K562 (cell line): ENCODE results near the gene LRP2BP.

ENCODE experiments used
- CCAR2 ChIP-seq: fragments of 200-400 bp; formaldehyde crosslinking; IDR thresholded peaks from 2 replicates; pipeline ENCODE4 v1.6.1; 2017; ENCODE audit warnings: mild to moderate bottlenecking, low read depth, low read length
- FOXP1 ChIP-seq: sonication (generic); formaldehyde crosslinking; IDR thresholded peaks from 2 replicates; pipeline ENCODE4 v1.8.0; 2022; ENCODE audit warnings: mild to moderate bottlenecking, missing genetic modification reagents
- HMG20A ChIP-seq: fragments of 450-650 bp; formaldehyde crosslinking; conservative IDR thresholded peaks from 2 replicates; pipeline ENCODE4 v1.4.0; 2020; ENCODE audit warnings: mild to moderate bottlenecking, mixed read lengths
- PHF8 ChIP-seq: fragments of 200-600 bp; sonication (generic); IDR thresholded peaks from 2 replicates; pipeline ENCODE4 v1.6.1; 2012; ENCODE audit warnings: mixed run types, mild to moderate bottlenecking, inconsistent platforms, low read length, moderate library complexity, borderline replicate concordance
- POLR2A ChIP-seq: fragments of 450-650 bp; conservative IDR thresholded peaks from 2 replicates; pipeline ENCODE4 v1.6.1; 2016
- POLR2AphosphoS5 ChIP-seq: IDR thresholded peaks from 2 replicates; pipeline ENCODE4 v1.6.1; 2011; ENCODE audit warnings: mild to moderate bottlenecking, low read depth, low read length, moderate library complexity; ENCODE audit not compliant: control insufficient read depth, insufficient read depth
- TAF1 ChIP-seq: IDR thresholded peaks from 2 replicates; pipeline ENCODE4 v1.6.1; 2011; ENCODE audit warnings: mild to moderate bottlenecking, low read length, moderate library complexity; ENCODE audit not compliant: insufficient read depth, control insufficient read depth, severe bottlenecking; ENCODE audit errors: extremely low read depth
- TF ChIP-seq, protein P1 (sequence below): fragments of 150-350 bp; IDR thresholded peaks from 2 replicates; pipeline ENCODE4 v1.6.1; 2014; ENCODE audit warnings: low read depth, mild to moderate bottlenecking, low read length, borderline replicate concordance
- TF ChIP-seq, protein P2 (sequence below), 3 experiments: IDR thresholded peaks in 2 of 3; conservative IDR thresholded peaks in 1 of 3; 2 replicates each; pipeline ENCODE4 v1.5.1; 2011 to 2012; ENCODE audit warnings: low read length in 3 of 3, mild to moderate bottlenecking in 3 of 3, control low read depth in 2 of 3, improper control_type of control experiment in 1 of 3, inconsistent platforms in 1 of 3, low read depth in 1 of 3, mixed read lengths in 1 of 3, moderate library complexity in 1 of 3; ENCODE audit not compliant: insufficient read depth in 2 of 3

DNA sequence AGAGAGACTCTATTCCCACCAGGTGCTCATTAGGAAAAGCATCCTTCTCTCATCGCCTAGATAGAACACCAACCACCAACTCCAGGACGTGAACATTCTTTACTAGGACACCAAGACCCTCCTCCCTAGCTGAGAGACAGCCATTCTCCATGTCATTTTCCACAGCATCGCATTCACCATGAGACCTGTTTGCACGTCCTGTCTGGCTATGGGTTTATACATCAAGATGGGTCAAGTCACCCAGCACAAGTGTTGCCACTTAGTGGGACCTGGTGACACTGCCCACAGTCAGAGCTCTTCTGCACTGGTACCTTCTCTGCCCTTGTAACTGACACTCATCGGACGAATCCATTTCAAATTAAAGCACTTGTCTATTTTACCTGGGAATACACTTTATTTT lies 17.5 kb downstream of the LRP2BP start:
- TF ChIP-seq, protein P1, sequence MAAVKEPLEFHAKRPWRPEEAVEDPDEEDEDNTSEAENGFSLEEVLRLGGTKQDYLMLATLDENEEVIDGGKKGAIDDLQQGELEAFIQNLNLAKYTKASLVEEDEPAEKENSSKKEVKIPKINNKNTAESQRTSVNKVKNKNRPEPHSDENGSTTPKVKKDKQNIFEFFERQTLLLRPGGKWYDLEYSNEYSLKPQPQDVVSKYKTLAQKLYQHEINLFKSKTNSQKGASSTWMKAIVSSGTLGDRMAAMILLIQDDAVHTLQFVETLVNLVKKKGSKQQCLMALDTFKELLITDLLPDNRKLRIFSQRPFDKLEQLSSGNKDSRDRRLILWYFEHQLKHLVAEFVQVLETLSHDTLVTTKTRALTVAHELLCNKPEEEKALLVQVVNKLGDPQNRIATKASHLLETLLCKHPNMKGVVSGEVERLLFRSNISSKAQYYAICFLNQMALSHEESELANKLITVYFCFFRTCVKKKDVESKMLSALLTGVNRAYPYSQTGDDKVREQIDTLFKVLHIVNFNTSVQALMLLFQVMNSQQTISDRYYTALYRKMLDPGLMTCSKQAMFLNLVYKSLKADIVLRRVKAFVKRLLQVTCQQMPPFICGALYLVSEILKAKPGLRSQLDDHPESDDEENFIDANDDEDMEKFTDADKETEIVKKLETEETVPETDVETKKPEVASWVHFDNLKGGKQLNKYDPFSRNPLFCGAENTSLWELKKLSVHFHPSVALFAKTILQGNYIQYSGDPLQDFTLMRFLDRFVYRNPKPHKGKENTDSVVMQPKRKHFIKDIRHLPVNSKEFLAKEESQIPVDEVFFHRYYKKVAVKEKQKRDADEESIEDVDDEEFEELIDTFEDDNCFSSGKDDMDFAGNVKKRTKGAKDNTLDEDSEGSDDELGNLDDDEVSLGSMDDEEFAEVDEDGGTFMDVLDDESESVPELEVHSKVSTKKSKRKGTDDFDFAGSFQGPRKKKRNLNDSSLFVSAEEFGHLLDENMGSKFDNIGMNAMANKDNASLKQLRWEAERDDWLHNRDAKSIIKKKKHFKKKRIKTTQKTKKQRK, result no peak
- no peak for TF ChIP-seq POLR2A
- TF ChIP-seq, protein P2, sequence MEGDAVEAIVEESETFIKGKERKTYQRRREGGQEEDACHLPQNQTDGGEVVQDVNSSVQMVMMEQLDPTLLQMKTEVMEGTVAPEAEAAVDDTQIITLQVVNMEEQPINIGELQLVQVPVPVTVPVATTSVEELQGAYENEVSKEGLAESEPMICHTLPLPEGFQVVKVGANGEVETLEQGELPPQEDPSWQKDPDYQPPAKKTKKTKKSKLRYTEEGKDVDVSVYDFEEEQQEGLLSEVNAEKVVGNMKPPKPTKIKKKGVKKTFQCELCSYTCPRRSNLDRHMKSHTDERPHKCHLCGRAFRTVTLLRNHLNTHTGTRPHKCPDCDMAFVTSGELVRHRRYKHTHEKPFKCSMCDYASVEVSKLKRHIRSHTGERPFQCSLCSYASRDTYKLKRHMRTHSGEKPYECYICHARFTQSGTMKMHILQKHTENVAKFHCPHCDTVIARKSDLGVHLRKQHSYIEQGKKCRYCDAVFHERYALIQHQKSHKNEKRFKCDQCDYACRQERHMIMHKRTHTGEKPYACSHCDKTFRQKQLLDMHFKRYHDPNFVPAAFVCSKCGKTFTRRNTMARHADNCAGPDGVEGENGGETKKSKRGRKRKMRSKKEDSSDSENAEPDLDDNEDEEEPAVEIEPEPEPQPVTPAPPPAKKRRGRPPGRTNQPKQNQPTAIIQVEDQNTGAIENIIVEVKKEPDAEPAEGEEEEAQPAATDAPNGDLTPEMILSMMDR (IDR thresholded peaks at IDR 0.05 in 2 of 3, conservative IDR thresholded peaks at IDR 0.05 in 1 of 3; ENCODE audit: insufficient read depth in 2 of 3, low read depth in 1 of 3, low read length in 3 of 3), result no peak
- no peak for TF ChIP-seq POLR2AphosphoS5
- no peak for TF ChIP-seq CCAR2
- TF ChIP-seq TAF1, result no peak
- TF ChIP-seq HMG20A (CRISPR knock-in tag), result no peak
- TF ChIP-seq FOXP1 (CRISPR knock-in tag), result no peak
- TF ChIP-seq PHF8, result no peak
